Measurements from ENCODE around the gene BICD2. TPM values are rescaled to one million over a fixed set of nuclear protein-coding genes. Genes with fewer than 3 reads are reported as not detected.

BICD2 gene
- total and polyA plus RNA-seq, 9 of the 15 experiments (the other 6 are each of a cell fraction or from before 2014, with no cell fraction given), result 3.6 to 23.4 (median 11.8) TPM

DNA sequence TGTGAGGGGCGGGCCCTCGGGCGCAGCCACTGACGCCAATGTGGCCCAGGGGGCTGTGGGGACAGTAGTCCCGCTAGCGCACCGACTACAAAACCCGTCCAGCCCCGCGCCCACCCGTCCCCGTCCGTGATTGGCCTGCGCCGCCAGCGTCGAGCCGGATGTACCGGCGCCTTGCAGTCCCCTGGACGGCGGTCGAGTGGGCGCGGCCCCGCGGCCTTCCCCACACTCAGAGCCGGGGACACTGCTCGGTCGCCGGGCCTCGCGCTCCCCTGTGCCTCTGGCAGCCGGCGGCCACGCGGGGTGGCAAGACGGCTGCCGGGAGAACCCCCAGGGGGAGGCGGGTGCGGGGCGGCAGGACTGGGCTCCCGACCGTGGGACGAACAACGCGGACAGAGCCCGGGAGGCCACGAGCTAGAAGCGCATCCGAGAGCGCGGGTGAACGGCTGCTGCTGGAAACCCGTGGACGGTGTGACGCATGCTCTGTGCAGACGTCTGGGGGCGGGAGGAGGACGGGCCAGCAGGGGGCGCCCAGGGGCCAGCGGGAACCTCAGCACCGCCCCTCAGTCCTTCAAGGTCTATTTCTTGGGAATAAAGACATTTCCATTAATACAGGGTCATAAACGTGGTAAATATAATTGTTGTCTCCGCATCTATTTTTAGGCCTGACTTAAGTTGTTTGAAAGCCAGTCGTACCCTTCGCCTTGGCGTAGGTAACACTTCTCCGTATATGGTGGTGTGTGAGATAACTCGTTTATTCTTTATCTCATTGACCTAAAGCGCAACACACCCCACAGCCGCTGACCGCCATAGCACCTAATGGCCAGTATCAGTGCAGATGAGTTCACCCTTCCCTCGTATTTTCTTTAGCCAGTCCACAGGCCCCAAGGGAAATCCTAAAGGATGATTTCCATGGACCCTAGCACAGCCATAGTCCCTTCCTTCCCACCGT lies 629 bp upstream of the BICD2 start (continued):
- no peak for TF ChIP-seq MYBL2 (IDR thresholded peaks at IDR 0.05; ENCODE audit: low read depth)
- no peak for TF ChIP-seq MYBL2 (CRISPR knock-in tag; IDR thresholded peaks at IDR 0.05; ENCODE audit: borderline replicate concordance)
- TF ChIP-seq HCFC1 (IDR thresholded peaks at IDR 0.05; ENCODE audit: low read depth, low read length), result peak; percentile 98
- TF ChIP-seq HDGF (IDR thresholded peaks at IDR 0.05), result no peak
- TF ChIP-seq POLR2A (conservative IDR thresholded peaks at IDR 0.05), result peak; percentile 94
- TF ChIP-seq, protein P1, sequence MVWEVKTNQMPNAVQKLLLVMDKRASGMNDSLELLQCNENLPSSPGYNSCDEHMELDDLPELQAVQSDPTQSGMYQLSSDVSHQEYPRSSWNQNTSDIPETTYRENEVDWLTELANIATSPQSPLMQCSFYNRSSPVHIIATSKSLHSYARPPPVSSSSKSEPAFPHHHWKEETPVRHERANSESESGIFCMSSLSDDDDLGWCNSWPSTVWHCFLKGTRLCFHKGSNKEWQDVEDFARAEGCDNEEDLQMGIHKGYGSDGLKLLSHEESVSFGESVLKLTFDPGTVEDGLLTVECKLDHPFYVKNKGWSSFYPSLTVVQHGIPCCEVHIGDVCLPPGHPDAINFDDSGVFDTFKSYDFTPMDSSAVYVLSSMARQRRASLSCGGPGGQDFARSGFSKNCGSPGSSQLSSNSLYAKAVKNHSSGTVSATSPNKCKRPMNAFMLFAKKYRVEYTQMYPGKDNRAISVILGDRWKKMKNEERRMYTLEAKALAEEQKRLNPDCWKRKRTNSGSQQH (CRISPR knock-in tag; IDR thresholded peaks at IDR 0.05), result no peak
- no peak; the same call in 1 of the 2 replicates for TF ChIP-seq ZKSCAN1 (IDR thresholded peaks at IDR 0.05; ENCODE audit: low read depth, low read length)
- 0 out of 2 replicates have a peak, but pooled peaks have one; percentile 31 for TF ChIP-seq SMARCA4 (IDR thresholded peaks at IDR 0.05)
- TF ChIP-seq TAF7 (tag; IDR thresholded peaks at IDR 0.05), result 0 out of 2 replicates have a peak, but pooled peaks have one; percentile 19
- no peak for TF ChIP-seq MEF2A (IDR thresholded peaks at IDR 0.05; ENCODE audit: control insufficient read depth, low read depth, low read length)
- no peak for TF ChIP-seq ZNF146 (CRISPR knock-in tag; IDR thresholded peaks at IDR 0.05; ENCODE audit: unreplicated experiment)
- no peak for TF ChIP-seq TCF7L2 (IDR thresholded peaks at IDR 0.05; ENCODE audit: low read depth, low read length)
- TF ChIP-seq ZC3H4 (CRISPR knock-in tag; IDR thresholded peaks at IDR 0.05; ENCODE audit: borderline replicate concordance), result no peak
- TF ChIP-seq XRCC5 (IDR thresholded peaks at IDR 0.05; ENCODE audit: low read depth, low read length), result no peak
- TF ChIP-seq KLF6 (CRISPR knock-in tag; IDR thresholded peaks at IDR 0.05; ENCODE audit: borderline replicate concordance), result no peak; the same call in 1 of the 2 replicates
- TF ChIP-seq, protein P2, sequence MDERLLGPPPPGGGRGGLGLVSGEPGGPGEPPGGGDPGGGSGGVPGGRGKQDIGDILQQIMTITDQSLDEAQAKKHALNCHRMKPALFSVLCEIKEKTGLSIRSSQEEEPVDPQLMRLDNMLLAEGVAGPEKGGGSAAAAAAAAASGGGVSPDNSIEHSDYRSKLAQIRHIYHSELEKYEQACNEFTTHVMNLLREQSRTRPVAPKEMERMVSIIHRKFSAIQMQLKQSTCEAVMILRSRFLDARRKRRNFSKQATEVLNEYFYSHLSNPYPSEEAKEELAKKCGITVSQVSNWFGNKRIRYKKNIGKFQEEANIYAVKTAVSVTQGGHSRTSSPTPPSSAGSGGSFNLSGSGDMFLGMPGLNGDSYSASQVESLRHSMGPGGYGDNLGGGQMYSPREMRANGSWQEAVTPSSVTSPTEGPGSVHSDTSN (CRISPR knock-in tag; IDR thresholded peaks at IDR 0.05; ENCODE audit: low read depth), result no peak
- TF ChIP-seq, protein P2 (tag; conservative IDR thresholded peaks at IDR 0.05; ENCODE audit: low read depth), result no peak
- TF ChIP-seq FOXA3 (CRISPR knock-in tag; conservative IDR thresholded peaks at IDR 0.05 in 1 of 2, IDR thresholded peaks at IDR 0.05 in 1 of 2), result peak in 1 of 2 experiments; percentile 70; a peak in 1 of 4 replicates
- TF ChIP-seq BDP1 (IDR thresholded peaks at IDR 0.05; ENCODE audit: insufficient read depth, insufficient read length), result no peak
- peak; percentile 92 to 94 for TF ChIP-seq NRF1 (conservative IDR thresholded peaks at IDR 0.05 in 1 of 2, IDR thresholded peaks at IDR 0.05 in 1 of 2)
- peak; percentile 81 to 85 for TF ChIP-seq MAZ (CRISPR knock-in tag; conservative IDR thresholded peaks at IDR 0.05 in 1 of 2, IDR thresholded peaks at IDR 0.05 in 1 of 2)
- peak; percentile 62 for TF ChIP-seq CBFA2T3 (IDR thresholded peaks at IDR 0.05)
- peak; percentile 100 for TF ChIP-seq ZFX (CRISPR knock-in tag; IDR thresholded peaks at IDR 0.05)
- no peak; the same call in 1 of the 2 replicates for TF ChIP-seq ZNF175 (CRISPR knock-in tag; IDR thresholded peaks at IDR 0.05; ENCODE audit: low read depth)
- peak; percentile 95 for TF ChIP-seq MTA1 (IDR thresholded peaks at IDR 0.05; ENCODE audit: borderline replicate concordance)
- TF ChIP-seq ERF (CRISPR knock-in tag; IDR thresholded peaks at IDR 0.05), result peak; percentile 78
